IPS-NIHi7 (cell line): ENCODE measurements around the gene EIF3K.
"Not testable (repeated sequence)": the region's sequence is repeated elsewhere in the genome, so short reads cannot be mapped to it uniquely, and the experiment has no call there.

Source experiments
- DNase-seq: peaks from one replicate; pipeline ENCODE4 v3.0.0; 2012; ENCODE audit warnings: mixed read lengths; ENCODE audit errors: extremely low spot score

The EIF3K gene

DNA sequence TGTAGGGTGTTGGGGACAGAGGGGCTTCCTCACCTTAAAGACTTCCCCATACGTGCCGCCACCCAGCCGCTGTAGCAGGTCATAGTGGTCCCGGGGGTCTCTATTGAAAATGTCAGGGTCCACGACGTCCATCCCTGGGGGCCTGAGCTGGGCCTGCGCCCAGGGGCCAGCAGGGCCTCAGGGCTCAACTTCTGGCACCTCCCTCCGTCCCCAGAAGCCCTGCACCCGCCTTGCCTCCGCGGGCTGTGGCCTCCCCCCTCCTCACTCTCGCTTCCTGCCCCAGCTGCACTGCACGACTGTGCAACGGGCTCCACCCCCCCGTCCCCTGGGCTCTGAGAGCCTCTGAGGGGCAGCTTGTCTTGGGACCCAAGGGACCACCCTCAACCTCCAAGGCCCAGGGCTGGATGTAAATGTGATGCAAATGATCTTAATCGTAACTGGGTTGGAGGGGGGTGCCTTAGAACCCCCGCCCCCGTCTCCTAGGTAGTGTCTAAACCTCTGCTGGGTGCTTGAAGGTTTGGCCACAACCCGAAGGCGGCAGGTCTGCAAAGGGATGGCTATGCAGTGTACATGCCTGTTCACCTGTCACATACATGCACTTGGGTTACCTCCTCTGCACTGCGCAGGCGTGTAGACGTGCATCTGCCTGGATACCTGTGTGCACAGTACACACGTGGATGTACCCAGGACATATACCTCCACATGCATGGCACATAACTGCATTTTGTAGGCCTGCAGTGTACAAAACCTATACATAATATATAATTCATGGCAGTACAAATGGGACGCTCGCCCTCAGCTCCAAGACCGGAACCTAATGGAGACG lies 1.0 kb upstream of the EIF3K start, which contains the start of gene MAP4K1:
Gene MAP4K1 (minus strand): TSS at position 190 of the 826 bp plus-strand sequence. CDS start 58 bp downstream, at position 132.
- no peak for DNase-seq

DNA sequence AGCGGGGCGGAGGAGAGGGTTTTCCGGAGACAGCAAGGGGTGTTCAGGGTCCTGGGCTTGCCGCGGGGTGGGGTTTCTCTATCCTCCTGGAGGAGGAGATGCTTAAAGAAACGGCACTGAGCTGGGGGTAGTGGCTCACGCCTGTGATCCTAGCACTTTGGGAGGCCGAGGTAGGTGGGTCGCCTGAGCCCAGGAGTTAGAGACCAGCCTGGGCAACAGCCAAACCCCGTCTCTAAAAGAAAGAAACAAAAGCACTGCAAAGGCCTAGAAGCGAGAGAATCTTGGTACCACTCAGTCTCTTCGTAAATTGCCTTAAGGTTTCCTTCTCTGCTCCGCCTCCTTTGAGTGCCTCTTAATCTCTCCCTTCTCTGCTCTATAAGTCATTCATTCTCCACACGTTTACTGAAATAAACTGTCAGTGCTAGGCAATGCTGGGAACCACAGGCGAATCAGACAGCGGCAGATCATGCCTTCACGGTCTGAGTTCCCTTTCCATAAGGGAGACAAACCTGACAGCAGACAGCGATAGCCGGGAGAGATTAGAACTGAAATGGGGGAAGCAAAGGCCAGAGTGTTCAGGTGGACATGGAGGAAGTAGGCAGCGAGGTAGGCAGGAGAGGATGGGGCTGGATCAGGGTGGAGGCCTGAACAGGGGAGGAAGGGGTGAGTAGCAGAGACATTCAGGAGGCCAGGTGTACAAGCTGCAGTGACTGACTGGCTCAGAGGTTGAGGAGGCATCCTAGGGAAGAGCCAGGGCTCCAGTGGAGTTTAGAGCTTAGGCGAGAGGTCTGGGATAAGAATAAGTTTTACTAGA lies 580 bp downstream of the EIF3K start:
- DNase-seq, result no peak

DNA sequence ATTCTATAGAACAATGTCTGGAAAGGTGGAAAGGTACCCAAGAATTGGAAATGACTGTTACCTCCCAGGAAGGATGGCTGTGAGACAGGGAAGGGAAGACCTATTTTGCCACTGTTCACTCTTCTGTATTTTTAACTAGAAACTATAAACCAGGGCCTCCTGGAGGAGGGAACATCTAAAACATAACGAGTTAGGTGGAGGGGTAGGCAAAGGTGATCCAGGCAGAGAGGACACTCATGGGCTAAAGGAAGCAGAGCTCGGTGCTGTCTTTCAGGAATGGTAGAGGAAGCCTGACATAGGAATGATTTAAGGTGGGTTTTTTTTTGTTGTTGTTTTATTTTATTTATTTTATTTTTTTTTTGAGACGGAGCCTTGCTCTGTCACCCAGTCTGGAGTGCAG lies 5.8 kb downstream of the EIF3K start:
- no peak for DNase-seq

DNA sequence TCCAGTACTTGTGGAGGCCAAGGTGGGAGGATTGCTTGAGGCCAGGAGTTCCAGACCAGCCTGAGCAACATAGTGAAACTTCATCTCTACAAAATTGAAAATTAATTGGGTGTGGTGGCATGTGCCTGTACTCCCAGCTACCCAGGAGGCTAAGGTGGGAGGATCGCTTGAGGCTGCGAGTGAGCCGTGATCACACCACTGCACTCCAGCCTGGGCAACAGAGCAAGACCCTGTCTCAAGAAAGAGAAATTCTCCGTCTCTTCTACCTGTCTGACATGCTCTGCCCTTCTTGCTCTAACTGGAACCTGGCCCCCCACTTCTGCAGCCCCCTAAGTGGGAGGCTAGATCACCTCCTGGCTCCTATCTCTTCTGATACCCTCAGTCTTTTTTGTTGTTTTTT lies 7.4 kb downstream of the EIF3K start:
- no peak for DNase-seq

DNA sequence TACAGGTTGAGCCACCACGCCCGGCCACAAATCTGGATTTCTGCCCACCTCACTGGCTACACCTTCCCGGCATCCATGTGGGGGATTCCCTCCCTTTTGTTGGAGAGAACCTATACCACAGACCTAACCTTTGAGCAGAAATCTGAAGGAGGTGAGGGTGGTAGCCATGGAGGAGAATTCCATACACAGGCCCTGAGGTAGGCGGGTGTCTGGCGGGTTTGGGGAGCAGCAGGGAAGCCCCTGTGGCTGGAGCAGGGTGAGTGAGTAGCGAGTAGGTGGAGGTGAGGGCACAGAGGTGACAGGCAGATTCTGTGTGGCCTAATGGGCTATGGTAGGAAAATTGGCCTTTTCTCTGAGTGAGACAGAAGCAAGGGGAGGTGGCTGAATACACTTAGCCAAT lies 10.6 kb downstream of the EIF3K start:
- no peak for DNase-seq

DNA sequence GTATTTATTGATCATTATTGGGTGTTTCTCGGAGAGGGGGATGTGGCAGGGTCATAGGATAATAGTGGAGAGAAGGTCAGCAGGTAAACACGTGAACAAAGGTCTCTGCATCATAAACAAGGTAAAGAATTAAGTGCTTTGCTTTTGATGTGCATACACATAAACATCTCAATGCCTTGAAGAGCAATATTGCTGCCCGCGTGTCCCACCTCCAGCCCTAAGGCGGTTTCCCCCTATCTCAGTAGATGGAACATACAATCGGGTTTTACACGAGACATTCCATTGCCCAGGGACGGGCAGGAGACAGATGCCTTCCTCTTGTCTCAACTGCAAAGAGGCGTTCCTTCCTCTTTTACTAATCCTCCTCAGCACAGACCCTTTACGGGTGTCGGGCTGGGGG lies 12.3 kb downstream of the EIF3K start:
- DNase-seq, result not testable (repeated sequence)

DNA sequence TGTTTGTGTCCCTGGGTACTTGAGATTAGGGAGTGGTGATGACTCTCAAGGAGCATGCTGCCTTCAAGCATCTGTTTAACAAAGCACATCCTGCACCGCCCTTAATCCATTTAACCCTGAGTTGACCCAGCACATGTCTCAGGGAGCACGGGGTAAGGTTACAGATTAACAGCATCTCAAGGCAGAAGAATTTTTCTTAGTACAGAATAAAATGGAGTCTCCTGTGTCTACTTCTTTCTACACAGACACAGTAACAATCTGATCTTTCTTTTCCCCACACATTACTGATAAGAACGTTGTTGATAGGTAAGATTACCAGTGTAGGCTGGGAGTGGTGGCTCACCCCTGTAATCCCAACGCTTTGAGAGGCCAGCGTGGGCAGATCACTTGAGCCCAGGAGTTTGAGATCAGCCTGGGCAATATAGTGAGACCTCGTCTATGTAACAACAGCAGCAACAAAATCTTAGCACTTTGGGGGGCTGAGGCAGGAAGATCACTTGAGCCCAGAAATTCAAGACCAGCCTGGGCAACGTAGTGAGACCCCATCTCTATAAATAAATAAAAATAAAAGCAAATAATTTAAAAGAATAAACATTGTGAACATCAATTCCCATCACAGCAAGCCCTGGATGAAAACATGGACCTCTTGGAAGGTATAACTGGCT lies 13.0 kb downstream of the EIF3K start:
- not testable (repeated sequence) for DNase-seq

DNA sequence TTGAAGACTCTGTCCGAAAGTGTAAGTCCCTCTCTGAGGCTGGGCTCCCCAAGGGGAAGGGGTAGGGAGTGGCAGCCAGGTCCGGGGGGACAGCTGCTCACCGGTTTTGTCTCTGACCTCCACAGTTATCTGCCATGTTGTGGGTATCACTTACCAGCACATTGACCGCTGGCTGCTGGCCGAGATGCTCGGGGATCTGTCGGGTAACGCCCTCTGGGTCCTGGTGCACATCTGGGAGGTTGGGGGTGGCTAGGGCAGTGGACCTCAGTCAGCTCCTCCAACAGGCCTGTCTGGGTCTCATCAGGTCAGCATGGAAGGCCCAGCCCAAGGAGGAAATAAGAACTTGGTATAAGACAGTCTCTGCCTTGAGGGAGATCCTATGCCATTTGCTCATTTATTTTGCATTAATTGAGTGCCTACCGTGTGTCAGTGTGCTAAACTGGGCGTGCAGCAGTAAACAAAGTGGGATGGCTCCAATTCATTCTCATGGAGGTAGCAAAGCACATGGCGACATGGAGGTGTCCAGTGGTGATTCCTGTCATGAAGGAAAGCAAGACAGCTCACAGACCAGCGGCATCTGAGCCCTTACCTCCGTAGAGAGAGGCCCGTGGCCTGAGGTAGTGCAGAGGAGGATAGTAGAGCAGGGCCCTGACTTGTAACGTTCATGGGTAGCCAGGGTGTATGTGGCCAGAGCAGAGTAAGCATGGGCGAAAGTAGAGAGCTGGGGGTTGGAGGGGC lies 13.7 kb downstream of the EIF3K start:
- DNase-seq, result no peak

DNA sequence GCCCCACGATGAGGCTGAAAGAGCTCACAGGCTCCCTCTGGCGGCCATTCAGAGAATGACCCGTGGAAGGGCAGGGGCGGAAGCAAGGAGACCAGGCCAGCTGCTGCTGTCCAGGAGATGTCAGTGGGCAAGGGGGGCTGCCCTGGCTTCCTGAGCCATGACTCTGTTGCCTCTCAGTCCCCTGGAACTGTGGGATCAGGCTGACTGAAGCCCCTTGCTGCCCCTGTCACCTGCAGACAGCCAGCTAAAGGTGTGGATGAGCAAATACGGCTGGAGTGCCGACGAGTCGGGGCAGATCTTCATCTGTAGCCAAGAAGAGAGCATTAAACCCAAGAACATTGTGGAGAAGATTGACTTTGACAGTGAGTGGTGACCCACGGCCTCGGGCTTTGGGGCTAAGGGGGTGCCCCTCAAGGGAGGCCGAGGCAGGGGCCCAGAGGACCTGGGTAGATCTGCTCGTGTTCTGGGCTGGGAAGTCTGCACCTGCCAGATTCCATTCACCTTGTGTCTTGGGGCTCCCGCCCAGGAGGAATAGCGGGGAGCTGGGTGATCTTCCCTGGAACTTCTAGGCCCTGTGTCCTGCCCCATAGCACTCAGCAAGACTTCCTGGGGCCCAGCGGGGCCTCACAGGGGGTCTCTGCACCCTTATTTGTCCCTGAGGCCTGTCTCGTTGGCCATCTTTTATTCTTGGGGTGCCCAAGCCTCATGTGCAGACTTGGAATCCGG lies 15.9 kb downstream of the EIF3K start:
- DNase-seq, result peak; percentile 80

DNA sequence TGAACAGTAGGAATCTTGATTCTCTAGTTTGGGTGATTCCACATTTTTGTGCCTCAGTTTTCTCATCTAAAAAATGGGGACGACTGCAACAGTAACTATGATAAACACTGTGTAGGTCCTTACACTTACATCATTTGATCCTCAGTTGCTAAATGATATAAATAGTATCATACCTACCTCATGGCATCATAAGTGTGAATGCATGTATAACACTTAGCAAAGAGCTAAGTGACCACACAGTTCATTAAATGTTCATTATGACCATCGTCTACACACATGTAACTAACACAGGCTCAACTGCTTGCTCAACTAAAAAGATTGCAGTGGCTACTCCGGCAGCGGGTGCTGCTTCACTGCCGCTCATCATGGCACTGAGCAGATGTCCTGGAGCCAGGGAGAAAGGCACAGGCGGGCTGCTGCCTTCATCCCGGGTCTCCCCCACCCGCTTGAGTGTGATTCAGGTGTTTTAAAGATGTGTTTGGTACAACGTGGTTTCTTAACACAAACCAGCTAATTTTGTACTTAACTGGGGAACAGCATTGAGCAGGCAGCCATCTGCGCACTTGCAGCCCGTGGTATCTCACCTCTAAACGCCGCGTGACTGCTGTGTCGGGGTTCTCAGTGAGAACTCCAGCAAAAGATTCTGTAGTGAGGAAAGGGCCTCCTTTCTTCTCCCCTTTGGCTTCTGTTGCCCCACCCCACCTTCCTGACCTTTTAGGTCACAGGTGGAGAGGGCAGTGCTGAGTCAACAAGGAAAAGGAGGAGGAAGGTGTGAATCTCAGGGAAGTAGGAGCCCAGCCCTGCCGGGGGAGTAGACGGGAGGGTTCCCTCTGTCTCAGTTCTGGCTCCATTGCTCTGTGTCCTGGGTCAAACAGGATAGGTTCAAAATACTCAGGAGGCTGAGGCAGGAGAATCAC lies 16.8 kb downstream of the EIF3K start:
- DNase-seq, result no peak

DNA sequence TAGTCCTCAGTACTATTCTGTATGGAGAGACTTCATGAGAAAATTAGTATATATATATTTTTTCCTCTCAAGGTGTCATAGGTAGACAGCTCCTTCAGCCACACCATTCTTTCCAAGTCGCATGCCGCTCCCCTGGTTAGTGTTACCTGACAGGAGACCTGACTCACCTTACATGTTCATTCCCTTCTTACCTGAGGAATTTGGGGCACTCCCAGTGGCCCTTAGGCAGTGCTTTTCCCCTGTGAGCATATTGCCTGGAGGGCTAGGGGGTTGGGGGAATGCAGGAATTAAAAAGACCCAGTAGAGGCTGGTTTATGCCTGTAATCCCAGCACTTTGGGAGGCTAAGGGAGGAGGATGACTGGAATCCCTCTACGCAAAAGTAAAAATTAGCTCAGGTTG lies 19.5 kb downstream of the EIF3K start:
- DNase-seq, result no peak

DNA sequence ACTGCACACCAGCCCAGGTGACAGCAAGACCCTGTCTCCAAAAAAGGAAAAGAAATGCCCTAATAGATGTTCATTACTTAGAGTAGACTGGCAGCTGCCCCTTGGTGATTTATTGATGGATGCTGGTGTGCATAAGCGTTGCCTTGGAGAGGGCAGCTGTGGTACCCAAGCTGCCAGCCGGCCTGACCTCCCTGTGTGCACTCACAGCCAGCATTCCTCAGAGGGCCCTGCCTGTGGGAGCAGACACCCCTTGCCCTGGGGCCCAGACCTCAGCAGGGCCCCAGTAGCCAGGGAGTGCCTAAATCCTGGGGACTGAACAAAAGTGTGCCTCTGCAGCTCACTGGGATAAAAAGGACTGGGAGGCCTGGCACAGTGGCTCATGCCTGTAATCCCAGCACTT lies 20.7 kb downstream of the EIF3K start:
- DNase-seq, result no peak

DNA sequence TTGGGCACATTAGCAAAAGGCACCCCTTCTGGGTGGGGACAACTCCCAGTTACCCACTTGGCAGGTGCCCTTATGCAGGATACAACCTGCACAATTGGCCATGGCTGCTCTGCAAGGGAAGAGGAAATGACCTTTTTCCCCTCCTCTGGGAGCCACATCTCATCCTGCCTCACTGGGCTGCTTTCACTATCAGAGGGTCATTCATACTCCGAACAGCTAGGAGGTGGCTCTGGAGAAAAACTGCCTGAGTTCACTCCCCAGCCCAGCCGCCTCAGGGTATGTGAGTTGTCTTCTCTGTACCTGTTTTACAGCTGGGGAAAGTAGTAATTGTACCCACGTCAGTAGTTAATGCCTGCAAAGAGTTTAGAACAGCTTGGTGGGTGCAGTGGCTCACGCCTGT lies 21.4 kb downstream of the EIF3K start:
- DNase-seq, result no peak

DNA sequence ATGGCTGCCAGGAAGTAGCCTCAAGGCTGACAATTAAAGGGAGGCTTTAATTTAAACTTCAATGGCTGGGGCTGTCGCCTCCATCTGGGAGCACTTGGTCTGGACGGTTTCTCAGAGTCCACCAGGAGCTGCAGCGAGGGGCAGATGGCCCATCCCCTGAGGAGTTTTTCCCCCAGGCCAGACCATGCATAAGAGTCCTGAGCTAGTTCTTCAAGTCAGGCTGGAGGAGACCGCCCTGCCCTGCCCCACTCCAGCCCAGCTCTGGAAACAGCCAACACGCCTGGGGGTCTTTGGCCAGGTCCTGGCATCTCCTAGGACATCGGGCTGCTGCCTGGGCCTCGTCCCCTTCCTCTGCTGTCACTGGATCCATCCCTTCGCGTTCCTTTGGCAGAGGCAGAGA lies 23.2 kb downstream of the EIF3K start:
- DNase-seq, result no peak

DNA sequence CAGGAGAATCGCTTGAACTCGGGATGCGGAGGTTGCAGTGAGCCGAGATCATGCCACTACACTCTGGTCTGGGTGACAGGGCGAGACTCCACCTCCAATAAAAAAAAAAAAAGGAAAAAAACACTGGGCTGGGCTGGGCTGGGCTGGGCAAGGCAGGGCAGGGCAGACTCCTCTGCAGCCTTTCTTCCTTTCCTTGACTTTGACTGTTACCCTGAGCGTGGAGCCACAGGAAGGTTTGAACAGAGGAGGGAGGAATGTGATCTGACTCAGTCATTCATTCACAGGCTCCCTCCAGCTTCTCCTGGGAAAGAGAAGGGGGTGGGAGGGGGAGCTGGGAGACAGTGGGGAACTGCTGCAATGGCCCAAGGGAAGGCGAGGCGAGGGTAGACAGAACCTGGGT lies 25.7 kb downstream of the EIF3K start:
- DNase-seq, result no peak

DNA sequence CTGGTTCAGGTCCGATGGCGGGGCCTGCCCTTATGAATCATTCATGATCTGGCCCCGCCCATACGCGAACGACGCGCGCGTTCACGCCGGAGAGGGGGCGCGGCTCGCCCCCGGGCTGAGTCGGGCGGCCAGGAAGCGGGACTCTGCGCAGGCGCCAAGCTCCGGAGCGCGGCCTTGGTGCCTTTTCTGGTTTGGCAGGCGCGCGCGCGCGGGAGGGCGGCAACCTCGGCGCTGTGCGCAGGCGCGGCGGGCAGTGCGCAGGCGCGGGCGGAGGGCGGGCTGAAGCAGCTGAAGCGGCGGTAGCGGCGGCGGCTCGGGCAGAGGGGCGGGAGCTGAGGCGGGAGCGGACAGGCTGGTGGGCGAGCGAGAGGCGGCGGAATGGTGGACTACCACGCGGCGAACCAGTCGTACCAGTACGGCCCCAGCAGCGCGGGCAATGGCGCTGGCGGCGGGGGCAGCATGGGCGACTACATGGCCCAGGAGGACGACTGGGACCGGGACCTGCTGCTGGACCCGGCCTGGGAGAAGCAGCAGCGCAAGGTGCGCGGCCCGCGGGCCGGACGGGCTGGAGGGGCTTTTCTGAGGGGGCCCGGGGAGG lies 28.5 kb downstream of the EIF3K start, which contains the start of gene ACTN4:
Gene ACTN4 (plus strand): TSS at position 282 of the 598 bp plus-strand sequence. CDS start 97 bp downstream, at position 379.
- DNase-seq, result peak; percentile 95

DNA sequence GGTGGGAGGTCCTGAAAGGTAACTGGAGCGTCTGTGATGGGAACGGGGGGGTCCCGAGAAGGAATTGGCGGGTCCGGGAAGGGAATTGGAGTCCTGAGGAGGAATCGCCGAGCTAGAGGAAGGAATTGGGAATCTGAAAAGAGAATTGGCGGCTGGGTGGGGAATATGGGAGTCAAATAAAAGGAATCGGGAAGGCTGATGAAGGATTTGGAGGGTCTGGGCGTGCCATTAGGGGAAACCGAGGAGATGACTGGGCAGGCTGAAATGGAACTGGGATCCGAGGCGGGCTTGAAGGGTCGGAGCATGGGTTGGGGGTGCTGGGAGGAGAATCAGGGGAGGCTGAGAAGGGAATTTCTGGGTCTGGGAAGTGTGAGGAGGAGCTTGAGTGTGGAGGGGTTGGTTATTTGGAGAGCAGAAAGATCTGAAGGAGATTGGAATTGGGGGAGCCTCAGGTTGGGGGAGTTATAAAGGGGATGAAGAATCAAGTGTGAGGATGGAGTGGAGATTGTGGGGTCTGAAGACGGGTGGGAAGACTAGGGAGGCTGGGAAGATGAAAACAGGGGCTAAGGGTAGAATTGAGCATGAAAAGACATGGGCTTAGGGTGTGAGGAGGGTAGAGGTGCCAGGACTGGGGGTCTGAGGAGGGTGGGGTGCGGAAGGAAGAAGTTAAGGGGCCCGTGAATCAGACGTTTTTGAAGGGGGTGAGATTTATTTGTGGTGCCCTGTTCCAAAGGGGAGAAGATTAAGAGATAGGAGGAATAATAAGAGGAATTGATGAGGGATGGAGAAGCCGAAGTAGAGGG lies 29.2 kb downstream of the EIF3K start:
- no peak for DNase-seq

DNA sequence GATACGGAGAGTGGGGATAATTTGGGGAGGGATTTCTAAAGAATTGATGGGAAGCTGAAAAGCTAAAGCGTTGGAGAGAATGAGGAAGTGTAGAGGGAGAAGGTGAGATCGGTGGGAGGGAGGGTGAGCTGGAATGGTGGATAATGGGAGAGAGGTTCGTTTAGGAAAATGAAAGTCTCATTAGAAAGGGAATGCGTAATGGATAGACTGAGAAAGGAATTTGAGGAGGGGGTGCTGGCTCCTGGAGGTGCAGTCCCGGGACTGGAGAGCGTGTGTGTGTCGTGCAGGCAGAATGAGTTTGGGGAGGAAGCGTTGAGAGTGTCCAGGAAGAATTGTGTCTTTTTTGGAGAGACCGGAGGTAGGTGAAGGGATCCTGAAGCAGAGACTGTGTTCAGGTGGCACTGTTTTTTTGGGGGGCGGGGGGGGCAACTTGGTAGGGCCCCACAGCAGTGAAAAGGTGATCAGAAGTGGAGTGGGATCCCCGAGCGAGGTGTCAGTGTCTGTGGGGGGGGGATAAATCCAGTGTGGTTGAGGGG lies 29.8 kb downstream of the EIF3K start:
- DNase-seq, result no peak
